Cortex of kidney (tissue), 1 donor: Measurements from ENCODE around the gene TEX261.
"Not testable (repeated sequence)": the region's sequence is repeated elsewhere in the genome, so short reads cannot be mapped to it uniquely, and the experiment has no call there.

Experiments
- DNase-seq: peaks from one replicate; lab custom pipeline; 2025; lab: John Stamatoyannopoulos, UW

Gene TEX261

DNA sequence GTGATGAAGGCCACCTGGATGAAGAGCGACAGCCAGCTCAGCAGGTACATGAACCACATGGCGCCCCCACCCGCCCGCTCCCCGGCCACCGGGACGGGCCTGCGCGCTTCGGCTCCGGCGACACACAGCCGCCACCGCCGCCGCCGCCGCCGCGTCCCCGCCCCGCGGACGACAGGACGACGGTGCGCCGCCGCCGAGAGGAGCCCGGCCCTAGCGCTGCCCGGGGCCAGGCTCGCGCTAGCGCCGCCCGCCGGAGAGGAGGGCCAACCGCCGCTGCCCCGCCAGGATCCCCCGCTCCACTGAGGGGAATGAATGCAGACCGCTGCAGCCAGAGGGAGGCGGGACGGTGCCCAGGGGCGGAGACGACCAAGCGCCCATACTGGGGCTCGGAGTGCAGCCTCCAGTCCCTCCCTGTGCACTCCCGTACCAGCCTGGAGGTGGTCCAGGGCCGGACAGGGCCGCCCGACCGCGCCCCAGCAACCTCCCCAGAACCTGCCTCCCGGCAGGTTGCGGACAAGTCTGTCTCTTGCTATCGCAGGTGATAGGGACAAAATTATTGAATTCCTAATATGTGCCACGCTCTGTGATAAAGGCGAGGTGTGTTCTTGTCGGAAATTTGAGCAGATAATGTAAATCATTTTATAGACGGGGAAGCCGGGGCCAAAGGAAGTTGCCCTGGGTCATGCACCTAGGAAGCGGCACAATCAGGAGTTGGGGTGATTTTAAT is at the start of gene TEX261:
Gene TEX261, minus strand, starts transcription at position 175 of the 727 bp plus-strand sequence. Its CDS starts 116 bp downstream, at position 59.
- peak; percentile 26 for DNase-seq

DNA sequence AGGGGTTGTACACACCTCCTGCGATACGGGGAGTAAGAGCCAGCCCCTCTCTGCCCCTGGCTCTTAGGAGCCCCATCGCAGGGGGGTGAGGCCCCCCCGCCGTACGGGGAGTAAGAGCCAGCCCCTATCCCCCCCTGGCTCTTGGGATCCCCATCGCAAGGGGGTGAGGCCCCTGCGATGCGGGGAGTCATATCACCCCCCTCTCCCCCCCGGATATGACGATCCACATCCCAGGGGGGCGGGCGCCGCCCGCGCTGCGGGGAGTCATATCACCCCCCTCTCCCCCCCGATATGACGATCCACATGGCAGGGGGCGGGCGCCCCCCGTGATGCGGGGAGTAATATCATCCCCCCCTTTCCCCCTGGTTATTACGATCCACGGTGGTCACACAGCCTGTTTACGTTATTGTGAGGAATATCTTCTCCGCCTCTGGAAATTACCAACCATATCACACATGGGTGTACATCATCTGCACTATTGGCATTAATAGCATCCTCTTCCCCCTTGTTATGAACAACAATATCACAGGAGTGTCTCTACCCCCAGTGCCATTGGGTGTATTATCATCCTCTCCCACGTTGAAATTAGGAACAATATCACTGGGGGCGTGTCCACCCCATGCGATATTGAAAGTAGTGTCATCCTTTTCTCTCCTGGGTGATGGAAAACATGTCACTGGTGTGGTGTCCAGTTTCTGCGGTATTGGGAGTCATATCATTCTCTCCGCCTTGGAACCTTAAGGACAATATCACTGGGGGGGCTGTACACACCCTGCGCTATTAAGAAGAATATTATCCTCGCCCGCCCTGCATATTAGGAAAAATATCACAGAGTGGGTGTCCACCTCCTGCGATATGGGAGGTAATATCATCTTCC is 49.1 kb upstream of the TEX261 start:
- no peak for DNase-seq

GRCh38 chr2:71042287-71042686 is 47.6 kb upstream of the TEX261 start:
- DNase-seq, result no peak

GRCh38 chr2:71036296-71036695 is 41.6 kb upstream of the TEX261 start:
- not testable (repeated sequence) for DNase-seq

DNA sequence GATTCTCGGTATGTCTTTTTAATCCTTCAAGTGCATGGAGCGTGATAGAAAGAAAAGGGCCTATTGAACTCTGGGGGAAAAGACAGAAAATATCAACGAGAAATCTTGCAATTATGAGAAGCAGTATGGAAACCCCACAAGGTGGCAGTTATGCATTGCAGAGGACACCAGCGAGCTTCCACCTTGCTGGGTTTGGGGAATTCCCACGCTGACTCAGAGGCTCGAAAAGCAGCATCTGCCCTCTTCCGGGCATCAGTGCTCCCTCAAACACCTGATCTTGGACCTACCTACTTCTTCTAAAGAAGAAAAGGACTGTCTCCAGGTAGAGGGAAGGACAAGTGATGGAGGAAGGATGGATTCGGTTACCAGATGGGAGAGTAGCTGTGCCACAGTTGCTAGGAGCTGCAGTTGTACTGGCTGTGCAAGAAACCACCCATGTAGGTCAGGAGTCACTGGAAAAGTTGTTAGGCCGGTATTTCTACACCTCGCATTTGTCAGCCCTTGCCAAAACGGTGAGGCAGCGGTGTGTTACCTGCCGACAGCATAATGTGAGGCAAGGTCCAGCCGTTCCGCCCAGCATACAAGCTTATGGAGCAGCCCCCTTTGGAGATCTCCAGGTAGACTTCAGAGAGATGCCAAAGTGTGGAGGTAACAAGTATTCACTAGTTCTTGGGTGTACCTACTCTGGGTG is 29.0 kb upstream of the TEX261 start:
- DNase-seq, result not testable (repeated sequence)

- DNase-seq, result not testable (repeated sequence)
These were observed 26.7 kb upstream of the TEX261 start for GRCh38 chr2:71021394-71021793.

DNA sequence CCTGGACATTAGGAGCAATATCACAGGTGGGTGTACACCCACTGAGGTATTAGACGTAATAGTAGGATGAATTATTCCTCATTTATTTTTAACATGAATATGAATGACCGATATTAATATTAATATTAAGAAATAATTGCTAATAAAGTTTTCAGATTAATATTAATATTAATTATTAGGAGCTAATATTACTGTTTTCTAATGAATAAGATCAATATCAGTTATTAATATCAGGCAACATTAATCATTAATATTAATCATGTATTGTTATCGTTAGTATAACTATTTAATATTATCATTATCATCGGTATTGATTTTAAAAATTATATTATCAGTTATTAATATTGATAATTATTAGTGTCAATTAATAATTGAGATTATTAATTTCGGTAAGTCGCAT is 25.3 kb upstream of the TEX261 start:
- DNase-seq, result not testable (repeated sequence)

DNA sequence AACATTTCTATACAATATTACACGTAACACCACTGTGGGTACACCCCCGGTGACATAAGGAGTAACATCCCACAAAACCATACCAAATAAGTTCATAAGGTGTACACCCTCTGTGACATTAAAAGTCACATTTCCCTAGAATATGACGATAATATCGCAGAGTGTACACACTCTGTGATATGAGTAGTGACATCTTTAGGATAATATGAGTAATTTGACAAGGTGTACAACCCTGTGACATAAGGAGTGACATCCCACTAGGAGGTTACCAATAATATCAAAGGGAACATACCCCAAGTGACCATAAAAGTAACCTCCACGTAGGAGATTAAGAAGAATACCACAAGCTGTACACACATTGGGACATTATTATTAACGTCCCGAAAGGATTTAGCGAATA is 24.0 kb upstream of the TEX261 start:
- DNase-seq, result no peak

- DNase-seq, result not testable (repeated sequence)
These were observed 17.1 kb upstream of the TEX261 start for GRCh38 chr2:71011786-71012185.

GRCh38 chr2:71008342-71008741 is 13.7 kb upstream of the TEX261 start:
- no peak for DNase-seq

DNA sequence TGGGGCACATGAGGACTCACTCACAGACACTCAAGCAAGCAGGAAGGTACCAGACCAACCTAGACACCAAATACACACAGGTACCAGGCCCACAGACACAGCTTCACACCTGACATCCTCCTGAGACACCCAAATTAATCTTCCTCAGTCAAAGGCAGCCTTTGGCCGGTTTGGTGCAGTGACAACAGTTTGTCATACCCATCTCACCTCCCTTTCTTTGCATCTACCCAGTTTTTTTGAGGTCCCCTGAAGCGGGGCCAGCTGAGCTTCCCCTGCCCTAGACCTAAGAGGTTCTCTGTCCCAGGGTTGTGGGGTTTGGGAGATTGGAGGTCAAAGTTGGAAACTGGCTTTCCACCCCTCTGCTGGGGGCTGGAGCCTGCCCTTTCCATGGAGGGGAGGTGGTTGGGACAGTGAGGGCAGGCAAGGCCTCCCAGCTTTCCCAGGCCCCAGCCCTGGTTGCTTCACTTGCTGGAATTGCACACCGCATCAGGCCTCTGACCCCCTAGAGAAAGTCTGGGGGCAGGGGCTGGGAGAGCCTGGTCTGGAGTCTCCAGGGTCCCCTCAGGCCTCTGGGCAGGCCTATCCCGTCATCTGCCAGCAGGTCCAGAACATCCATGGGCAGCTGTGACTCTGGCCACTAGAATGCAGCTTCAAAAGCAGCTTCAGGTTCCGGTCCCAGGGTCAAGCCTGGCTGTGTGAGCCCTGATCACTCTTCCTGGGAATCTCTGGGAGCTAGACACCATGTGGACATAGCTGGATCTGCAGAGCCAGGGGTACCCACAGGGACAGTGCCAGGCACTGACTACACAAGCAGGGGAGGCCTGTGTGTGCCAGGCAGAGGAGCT is 12.5 kb upstream of the TEX261 start:
- no peak for DNase-seq

GRCh38 chr2:71006323-71006722 is 11.7 kb upstream of the TEX261 start:
- no peak for DNase-seq

DNA sequence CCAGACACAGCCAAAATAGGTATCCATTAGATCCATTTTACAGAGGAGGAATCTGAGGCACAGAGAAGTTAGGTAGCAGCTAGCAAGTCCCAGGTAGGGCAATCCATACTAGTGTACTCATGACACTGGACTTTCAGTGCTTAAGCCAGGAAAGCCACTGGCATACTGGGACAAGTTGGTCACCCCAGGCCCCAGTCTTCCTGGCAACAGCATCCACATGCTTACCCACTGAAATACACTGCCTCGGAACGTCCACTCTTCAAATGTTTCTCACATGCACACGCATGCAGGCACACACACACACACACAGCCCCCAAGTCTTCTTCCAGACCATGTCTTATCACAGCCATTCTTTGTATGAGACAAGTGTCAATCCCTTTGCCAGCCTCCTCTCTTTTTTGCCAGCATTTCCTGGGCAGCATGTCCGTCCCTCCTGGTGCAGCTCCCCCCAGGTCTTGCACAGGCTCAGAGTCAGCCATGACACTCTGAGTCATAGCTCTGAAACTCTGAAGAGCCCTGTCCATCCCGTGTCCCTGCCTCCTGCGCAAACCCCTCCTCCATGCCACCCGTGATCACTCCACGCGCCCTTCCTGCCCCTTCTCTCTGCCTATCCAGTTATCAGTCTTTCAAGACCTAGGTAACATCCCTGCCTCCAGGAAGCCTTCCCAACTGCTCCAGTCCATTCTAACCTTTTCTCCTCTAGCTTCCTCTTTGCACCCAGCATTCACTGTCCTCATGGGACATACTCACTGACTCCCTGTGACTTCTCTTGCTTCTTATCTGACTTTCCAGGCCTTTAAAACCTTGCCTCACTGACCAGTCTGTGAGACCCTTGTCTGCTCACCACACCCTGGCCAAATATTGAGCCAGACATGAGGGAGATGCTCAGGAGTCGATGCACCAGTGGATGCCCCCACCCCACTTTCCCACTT is 10.9 kb upstream of the TEX261 start:
- DNase-seq, result no peak

DNA sequence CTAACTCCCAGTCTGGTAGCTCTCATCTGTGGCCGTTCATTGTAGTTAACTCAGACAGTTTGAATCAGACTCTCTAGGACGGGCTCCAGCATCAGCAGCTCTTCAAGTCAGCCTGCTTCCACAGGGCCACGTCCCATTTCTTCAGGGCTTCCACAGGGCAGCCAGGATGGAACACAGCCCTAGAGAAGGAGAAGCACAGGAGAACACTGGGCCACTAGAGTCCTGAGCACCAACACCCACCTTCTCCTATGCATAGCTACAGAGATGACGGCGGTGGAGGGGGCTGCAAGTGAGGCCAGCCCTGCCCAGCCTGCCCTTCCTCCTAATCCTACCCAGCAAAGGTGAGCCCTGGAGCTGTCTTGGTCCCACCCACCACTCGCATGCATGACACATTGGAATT is 10.2 kb upstream of the TEX261 start:
- no peak for DNase-seq

DNA sequence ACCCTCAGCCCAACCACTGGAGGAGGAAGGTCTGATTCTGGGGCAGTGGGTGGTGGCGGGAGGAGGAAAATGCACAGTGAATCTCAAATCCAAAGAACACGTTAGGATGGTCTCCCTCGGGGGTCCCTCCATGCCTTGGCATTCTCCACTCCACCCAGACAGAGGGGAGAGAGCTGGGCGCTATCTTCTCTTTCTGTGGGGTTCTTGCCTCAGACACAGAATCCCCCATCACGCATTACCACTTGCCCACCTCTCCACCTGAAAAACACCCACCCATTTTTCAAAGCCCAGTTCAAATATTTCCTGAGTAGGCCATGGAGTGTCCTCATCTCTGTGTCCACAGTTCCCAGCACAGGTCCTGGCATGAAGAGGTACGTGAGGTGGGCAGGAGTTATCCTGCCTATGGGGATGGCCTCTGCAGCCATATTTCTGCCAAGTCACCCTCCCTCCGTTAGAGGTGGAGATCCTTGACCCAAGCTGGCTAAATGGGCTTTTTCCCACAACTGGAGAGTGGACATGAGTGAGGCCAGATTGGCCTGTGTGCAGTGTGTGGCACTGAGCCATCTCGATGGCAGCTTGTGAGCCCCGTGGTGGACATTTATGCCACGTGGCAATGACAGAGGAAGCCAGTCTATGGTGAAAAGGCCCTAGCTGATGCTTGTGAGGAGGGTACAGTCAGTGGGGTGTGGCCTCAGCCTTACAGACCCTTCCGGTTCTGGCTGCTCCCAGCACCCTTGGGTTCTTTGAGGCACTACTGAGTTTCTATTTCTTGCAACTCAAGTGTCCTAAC is 9.5 kb upstream of the TEX261 start:
- DNase-seq, result no peak

GRCh38 chr2:71003396-71003795 is 8.7 kb upstream of the TEX261 start:
- DNase-seq, result no peak

DNA sequence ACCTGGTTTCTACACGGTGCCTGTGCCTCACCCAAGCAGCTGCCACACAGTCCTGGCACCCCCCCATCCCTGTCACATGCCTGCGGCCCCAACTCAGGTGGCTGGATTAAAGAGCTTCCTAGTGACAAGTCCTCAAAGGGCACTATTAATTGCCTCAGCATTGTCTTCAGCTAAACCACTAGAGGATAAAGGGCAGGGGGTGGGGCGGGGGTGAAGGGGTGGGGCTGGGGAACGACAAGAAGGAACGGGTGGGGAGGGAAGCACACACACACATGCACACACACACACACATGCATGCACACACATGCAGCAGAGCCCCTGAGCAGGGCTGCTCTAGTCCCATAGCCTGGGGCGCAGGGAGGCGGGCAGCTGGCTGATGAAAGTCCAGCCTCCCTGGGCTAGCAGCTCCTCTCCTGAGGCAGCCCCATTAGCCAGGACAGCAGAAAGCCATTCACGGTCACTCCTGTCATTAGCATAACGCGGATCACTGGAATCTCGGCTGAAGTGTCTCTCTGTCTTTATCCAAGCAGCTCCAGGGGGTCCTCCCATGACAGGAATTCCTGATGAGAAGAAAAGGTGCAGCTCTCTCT is 7.4 kb upstream of the TEX261 start:
- DNase-seq, result no peak

DNA sequence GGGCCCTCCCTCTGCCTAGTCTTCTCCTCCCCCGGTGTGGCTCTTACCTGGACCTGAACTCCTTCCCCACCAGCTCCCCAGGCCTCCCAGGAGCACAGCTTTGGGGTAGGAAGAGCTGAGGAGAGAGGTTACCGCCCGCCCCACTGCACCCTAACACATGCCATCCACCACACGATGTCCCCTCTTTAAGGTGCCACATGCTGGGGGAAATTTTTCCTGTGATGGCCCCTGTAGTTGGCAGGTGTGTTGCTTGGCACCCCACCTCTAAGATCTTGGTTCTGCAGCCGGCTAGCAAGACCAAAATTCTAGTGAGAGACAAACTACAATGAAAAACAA is 6.9 kb upstream of the TEX261 start:
- DNase-seq, result no peak

- DNase-seq, result no peak
These were observed 6.3 kb upstream of the TEX261 start for GRCh38 chr2:71000780-71001591.
